Body of pancreas (tissue), 4 donors: ENCODE measurements around the gene TMEM145.

Experiments
- CTCF ChIP-seq, 7 experiments: fragments of 450-650 bp in 4 of 7; fragments of 200-600 bp in 3 of 7; sonication (generic) in 3 of 7; IDR thresholded peaks; one replicate each; pipeline ENCODE4 v1.5.1; 2016 to 2019; ENCODE audit warnings: antibody characterized with exemption in 7 of 7
- POLR2A ChIP-seq, 3 donors: fragments of 450-650 bp; IDR thresholded peaks; one replicate each; pipeline ENCODE4 v1.6.1; 2016; ENCODE audit warnings: antibody characterized with exemption in 3 of 3, mild to moderate bottlenecking in 2 of 3

- TF ChIP-seq CTCF (IDR thresholded peaks at IDR 0.05) (no peak), POLR2A (IDR thresholded peaks at IDR 0.05) (no peak)
Observed at GRCh38 chr19:42271045-42271419, 42.1 kb upstream of the TMEM145 start.
